NOMO-1 (cell line): ENCODE data around the gene EHMT2.
"Not testable (repeated sequence)": the region's sequence is repeated elsewhere in the genome, so short reads cannot be mapped to it uniquely, and the experiment has no call there.

Source experiments
- DNase-seq, 2 experiments: peaks; one replicate each; lab custom pipeline; 2025; ENCODE audit not compliant: unreplicated experiment in 2 of 2; lab: John Stamatoyannopoulos, UW

Gene EHMT2

DNA sequence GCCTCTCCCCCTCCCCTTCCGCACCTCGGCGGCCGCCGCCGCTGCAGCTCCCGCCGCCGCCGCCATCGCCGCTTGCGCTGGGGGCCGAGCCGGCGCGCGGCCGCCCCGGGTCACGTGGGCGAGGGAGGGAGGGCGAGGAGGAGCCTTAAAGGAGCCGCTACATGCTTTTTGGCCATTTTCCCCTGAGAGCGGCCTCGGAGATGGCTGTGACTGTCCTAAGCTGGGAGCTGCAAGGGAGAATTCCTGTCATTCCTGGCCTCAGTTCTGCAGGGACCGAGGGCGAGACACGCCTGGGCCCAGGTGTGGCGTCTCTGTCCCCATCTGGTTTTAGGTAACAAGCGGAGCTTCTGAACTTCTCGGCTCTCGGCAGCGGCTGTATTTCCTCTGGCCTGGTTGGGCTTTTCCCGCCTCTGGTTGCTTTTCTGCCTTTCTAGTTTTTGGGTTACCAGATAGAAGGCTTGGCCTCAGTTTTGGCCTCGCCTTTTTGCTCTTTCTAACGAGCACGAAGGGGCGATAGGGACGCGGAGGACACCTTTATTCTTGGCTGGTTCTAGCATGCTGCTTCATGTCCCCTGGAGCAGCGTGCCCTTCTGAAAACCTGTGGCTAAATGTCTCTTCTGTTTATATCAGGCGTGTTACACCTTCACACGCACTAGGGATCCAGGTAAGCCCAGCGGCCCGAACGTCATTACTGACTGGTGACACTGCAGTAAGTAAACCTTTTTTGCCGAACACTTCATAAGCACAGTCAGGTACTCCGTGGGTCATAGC, at the start of gene EHMT2:
TSS of gene EHMT2 (minus strand) at position 87 of the 771 bp plus-strand sequence. CDS start at position 66, 21 bp downstream.
- DNase-seq, result peak; percentile 82 to 92

DNA sequence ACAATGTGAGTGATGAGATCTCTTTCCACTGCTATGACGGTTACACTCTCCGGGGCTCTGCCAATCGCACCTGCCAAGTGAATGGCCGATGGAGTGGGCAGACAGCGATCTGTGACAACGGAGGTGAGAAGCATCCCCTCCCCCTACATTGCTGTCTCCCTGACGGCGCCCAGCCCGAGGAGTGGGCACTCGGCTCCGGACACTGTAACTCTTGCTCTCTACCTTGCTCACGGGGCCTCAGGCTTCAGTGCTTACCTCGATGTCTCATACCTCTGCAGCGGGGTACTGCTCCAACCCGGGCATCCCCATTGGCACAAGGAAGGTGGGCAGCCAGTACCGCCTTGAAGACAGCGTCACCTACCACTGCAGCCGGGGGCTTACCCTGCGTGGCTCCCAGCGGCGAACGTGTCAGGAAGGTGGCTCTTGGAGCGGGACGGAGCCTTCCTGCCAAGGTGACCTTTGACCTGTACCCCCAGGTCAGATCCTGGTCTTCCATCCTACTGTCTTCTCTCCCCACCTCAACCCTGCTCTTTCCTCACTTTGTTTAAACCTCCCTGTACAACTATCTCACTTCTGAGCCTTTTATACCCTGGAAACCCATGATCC, 49.7 kb upstream of the EHMT2 start:
- DNase-seq, result no peak

DNA sequence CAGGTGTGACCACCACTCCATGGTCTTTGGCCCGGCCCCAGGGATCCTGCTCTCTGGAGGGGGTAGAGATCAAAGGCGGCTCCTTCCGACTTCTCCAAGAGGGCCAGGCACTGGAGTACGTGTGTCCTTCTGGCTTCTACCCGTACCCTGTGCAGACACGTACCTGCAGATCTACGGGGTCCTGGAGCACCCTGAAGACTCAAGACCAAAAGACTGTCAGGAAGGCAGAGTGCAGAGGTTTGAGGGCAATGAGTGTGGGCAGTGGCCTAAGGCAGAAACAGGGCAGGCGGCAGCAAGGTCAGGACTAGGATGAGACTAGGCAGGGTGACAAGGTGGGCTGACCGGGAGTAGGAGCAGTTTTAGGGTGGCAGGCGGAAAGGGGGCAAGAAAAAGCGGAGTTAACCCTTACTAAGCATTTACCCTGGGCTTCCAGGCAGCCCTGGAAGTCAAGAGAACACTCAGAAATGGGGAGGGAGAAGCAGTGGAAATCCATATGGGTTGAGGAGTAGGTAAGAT, 48.9 kb upstream of the EHMT2 start:
- DNase-seq, result no peak

DNA sequence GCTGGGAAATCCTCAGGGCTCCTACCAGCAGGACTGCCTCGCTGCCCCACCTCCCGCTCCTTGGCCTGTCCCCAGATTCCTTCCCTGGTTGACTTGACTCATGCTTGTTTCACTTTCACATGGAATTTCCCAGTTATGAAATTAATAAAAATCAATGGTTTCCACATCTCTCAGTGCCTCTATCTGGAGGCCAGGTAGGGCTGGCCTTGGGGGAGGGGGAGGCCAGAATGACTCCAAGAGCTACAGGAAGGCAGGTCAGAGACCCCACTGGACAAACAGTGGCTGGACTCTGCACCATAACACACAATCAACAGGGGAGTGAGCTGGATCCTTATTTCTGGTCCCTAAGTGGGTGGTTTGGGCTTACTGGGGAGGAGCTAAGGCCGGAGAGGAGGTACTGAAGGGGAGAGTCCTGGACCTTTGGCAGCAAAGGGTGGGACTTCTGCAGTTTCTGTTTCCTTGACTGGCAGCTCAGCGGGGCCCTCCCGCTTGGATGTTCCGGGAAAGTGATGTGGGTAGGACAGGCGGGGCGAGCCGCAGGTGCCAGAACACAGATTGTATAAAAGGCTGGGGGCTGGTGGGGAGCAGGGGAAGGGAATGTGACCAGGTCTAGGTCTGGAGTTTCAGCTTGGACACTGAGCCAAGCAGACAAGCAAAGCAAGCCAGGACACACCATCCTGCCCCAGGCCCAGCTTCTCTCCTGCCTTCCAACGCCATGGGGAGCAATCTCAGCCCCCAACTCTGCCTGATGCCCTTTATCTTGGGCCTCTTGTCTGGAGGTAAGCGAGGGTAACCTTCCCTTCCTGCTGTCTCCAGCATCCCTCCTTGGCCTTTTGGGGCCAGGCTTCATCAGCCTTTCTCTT, 48.2 kb upstream of the EHMT2 start, which contains the start of gene CFB:
TSS of gene CFB (plus strand) at position 589 of the 863 bp plus-strand sequence. CDS start at position 716, 127 bp downstream.
- no peak for DNase-seq

DNA sequence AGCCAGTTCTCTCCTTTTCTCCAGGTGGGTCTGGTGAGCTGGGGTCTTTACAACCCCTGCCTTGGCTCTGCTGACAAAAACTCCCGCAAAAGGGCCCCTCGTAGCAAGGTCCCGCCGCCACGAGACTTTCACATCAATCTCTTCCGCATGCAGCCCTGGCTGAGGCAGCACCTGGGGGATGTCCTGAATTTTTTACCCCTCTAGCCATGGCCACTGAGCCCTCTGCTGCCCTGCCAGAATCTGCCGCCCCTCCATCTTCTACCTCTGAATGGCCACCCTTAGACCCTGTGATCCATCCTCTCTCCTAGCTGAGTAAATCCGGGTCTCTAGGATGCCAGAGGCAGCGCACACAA, 47.6 kb upstream of the EHMT2 start:
- no peak for DNase-seq

DNA sequence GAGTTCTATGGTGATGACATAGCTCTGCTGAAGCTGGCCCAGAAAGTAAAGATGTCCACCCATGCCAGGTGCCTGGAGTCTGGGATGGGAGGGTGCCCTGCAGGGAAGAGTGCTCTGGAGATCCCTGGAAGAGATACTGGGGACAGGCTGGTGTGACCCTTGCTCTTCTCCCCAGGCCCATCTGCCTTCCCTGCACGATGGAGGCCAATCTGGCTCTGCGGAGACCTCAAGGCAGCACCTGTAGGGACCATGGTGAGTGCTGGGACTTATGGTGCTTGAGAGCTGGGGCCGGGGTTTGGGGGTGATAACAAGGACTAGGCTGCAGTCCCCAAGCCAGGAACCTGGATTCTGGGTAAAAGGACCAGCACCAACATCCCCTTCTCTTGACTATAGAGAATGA, 46.2 kb upstream of the EHMT2 start:
- no peak for DNase-seq

DNA sequence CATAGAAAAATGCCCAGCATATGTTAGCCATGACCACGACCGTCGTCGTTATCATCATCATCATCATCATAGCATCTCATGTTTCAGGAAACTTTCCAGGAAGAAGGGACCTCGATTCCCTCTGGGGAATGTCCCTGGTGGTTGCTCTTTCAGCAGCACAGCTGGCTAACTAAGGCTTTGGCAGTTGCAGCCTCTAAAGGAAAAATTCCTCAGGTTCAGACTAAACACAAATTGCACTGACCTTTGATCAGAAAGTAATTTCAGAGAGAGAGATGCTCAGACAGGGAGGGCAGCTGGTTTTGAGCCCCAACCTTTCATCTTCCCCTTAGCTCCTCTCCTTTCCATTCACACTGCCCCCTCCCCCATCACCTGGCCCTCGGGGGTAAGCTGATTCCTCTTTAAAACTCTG, 42.8 kb upstream of the EHMT2 start:
- no peak for DNase-seq

DNA sequence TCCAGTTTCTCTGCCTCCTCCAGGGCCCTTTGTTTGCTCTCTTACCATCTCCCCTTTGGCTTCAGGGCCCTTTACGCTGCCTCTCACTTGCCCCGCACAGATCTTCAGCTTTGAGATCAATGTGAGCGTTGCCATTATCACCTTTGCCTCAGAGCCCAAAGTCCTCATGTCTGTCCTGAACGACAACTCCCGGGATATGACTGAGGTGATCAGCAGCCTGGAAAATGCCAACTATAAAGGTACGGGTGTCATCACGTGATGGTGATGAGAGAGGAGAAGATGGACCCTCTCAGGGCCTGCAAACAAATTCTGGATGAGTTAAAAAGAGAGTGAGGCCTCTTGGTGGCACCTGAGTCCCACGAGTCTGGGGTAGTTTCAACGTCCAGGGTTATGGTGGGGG, 38.3 kb upstream of the EHMT2 start:
- no peak for DNase-seq

DNA sequence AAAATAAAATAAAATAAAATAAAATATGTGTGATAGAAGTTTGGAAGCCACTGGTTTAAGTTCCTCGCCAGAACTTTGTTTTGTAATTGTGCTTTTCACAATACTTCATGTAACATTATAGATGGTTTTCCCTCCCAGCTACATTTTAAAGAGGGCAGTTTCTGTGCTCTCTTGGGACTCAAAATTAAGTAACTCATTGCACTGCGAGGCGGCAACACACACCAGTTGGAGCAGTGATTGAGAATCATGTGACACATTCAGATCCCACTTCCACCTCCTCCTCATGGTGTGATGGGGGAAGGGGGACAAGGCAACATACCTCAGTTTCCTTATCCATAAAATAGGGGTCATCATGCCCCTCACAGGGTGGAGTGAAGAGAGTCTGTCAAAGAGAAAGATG, 37.5 kb upstream of the EHMT2 start:
- DNase-seq, result no peak

DNA sequence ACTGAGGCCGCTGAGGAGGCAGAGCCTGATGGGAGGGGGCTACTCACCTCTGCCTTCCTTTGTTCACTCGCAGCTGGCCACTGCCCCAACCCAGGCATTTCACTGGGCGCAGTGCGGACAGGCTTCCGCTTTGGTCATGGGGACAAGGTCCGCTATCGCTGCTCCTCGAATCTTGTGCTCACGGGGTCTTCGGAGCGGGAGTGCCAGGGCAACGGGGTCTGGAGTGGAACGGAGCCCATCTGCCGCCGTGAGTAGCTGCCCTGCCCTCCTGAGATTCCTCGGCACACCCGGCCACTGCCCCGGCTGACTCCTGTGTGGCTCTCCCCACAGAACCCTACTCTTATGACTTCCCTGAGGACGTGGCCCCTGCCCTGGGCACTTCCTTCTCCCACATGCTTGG, 36.0 kb upstream of the EHMT2 start:
- DNase-seq, result no peak

DNA sequence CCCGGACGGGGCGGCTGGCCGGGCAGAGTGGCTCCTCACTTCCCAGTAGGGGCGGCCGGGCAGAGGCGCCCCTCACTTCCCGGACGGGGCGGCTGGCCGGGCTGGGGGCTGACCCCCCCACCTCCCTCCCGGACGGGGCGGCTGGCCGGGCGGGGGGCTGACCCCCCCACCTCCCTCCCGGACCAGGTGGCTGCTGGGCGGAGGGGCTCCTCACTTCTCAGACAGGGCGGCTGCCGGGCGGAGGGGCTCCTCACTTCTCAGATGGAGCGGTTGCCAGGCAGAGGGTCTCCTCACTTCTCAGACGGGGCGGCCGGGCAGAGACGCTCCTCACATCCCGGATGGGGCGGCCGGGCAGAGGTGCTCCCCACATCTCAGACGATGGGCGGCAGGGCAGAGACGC, 34.6 kb upstream of the EHMT2 start:
- not testable (repeated sequence) for DNase-seq

DNA sequence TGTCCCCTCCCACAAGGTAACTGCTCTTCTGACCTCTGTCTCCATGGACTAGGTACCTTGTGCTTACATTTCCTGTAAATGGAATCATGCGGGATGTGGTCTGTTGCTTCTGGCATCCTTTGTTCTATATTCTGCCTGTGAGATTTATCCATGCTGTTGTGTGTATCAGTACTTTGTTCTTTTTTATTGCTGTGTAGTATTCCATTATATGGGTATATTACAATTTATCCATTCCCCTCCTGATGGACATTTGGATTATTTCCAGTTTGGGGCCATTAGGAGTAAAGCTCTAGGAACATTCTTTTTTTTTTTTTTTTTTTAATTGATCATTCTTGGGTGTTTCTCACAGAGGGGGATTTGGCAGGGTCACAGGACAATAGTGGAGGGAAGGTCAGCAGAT, 33.5 kb upstream of the EHMT2 start:
- DNase-seq, result no peak

DNA sequence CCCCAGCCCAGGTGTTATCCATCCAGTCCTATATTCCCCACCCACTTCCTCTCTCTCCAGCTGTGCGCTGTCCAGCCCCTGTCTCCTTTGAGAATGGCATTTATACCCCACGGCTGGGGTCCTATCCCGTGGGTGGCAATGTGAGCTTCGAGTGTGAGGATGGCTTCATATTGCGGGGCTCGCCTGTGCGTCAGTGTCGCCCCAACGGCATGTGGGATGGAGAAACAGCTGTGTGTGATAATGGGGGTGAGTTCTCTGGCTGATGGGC, 31.1 kb upstream of the EHMT2 start:
- DNase-seq, result no peak

DNA sequence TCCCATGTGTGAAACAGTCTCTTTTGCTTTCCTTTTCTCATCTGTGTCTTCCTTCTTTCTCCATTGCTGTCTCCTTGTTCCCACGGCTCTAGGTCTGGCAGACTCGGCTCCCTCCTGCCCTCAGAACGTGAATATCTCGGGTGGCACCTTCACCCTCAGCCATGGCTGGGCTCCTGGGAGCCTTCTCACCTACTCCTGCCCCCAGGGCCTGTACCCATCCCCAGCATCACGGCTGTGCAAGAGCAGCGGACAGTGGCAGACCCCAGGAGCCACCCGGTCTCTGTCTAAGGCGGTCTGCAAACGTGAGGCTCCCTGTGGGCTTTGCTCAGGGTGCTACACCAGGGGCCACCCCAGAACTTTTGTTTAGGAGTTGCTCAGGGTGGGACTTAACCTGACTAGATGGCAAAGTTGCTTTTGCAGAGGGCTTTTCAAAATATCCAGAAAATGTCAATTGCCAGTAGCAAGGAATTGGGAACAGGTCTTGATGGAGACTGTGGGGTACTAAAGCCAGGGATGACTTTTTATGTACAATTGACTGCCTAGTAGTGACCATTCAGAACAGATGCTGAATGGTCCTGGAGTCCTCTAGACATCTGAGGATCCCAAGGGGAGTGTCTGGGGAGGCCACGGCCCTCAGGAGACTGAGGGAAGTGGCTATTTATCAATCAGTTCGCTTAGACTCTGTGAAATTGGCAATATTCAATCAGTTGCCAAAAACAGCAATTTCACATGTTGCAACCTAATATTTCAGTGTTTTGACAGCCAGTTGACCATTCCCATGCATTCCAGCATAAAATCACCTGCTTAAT, 30.6 kb upstream of the EHMT2 start:
- DNase-seq, result no peak

DNA sequence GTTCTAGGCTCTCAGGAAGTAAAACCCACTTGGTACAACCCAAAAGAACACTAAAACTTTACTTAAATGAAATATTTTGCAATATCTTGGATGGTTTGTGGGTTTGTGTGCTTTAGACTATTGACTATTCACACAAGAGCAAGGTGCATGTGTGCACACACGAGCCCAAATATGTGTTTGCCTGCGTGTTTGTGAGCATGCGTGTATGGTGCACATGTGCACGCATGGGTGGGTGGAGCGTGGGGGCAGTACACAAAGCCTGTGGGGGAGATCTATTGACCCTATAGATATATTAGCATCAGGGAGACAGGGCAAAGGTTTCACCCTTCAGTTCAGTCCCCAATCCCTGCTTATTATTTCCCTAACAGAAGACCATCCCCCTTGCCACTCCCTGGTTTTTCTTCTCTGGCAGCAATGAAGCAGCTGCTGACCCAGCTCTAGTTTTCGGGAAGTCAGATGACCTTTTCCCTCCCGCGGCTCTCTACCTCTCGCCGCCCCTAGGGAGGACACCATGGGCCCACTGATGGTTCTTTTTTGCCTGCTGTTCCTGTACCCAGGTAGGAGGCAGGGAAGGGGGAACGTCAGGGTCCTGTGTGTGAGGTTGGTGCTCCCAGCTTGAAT, 29.9 kb upstream of the EHMT2 start, which contains the start of gene C2:
TSS of gene C2 (plus strand) at position 476 of the 621 bp plus-strand sequence. CDS start at position 512, 36 bp downstream.
- no peak for DNase-seq

DNA sequence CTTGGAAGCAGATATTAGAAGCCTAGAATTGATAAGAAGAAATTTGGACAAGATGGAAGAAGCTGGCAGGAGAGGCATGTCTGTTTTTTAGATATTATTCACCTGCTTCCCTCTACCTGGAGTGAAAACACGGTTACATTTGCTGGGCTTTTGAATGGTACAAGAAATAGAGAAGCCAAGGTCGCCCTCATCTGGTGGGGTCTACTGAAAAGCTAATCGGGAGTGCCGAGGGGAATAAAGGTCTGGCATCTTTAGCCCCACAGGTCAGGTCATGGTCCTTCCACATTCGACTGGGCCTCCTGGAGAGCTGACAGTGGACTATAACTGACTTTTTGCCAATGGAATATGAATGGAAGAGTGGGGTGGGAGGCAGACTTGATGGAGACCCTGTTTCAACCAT, 25.4 kb upstream of the EHMT2 start:
- DNase-seq, result no peak

DNA sequence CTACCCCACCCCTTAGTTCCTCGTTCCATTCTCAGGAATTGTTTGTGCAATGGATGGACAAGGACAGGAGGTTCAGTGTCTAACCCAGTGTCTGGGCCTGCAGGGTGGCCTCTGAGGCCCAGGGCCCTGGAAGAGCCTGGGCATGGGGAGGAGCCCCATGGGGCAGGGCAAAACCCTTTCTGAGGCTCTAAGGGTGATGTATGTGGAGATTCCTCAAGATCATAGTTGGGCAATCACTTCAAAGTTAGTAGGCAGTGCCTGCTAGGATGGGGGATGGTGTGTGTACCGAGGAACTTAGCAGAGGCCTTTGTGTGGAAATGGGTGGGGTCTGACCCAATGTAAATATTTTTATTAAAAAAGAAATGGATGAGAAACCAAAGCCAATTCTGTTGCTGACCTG, 23.3 kb upstream of the EHMT2 start:
- peak; percentile 45 to 65 for DNase-seq

DNA sequence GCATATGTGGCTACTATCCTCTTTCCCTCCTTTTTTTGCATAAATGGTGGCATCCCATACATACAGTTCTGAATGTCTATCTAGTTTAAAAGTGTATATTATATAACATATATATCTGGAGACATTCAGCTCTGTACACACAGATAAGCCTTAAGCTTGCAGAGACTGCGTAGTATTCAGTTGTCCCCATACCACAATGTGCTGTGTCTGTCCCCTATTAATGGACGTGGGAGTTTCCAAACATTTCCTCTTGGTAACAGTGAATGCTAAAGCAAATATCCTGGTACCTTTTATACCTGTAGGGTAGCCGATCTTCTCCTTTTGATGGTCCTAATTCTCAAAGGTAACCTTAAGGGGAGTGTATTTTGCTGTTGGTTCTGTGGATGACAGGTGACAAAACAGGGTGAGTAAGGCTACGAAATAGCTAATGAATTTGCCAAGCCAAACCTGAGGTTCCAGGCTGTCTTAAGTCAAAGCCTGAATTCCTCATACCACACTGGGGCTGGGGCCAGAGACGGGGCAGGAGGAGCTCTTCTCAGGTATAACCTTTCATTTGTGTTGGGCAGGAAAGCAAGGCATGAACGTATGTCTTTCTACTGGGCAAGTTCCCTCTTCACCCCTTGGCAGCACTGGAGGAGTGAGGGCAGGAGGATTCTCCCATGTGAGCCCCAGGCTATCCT, 22.3 kb upstream of the EHMT2 start:
- no peak for DNase-seq

DNA sequence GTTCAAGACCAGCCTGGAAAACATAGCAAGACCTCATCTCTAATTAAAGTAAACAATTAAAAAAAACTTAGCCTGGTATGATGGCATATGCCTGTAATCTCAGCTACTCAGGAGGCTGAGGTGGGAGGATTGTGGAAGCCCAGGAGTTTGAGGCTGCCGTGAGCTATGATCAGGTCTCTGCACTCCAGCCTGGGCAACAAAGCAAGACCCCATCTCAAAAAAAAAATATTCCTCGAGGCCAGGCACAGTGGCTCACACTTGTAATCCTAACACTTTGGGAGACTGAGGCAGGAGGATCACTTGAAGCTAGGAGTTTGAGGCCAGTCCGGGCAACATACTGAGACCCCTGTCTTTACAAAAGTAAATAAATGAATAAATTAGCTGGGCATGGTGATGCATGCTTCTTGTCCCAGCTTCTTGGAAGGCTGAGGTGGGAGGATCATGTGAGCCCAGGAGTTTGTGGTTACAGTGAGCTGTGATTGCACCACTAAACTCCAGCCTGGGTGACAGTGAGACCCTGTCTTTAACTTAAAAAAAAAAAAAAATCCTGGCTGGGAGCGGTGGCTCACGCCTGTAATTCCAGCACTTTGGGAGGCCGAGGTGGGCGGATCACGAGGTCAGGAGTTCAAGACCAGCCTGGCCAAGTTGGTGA, 20.7 kb upstream of the EHMT2 start:
- DNase-seq, result no peak
